H9 (cell line): ENCODE data around the gene CCDC85B. TPM values are rescaled to one million over a fixed set of nuclear protein-coding genes. Genes with fewer than 3 reads are reported as not detected.

ENCODE experiments used
- DNase-seq: peaks from one replicate; pipeline ENCODE4 v3.0.0-alpha.2; 2017
- H2AFZ ChIP-seq: one replicate; pipeline ENCODE4 v1.6.1; 2013; ENCODE audit warnings: mild to moderate bottlenecking, low read length, control low read depth, moderate library complexity
- H2AK5ac ChIP-seq: 2 replicates; pipeline ENCODE4 v1.6.1; 2013; ENCODE audit warnings: low read length, control low read depth, mixed read lengths; ENCODE audit not compliant: insufficient read length
- H2BK120ac ChIP-seq: one replicate; pipeline ENCODE4 v1.6.1; 2013; ENCODE audit warnings: low read depth, mild to moderate bottlenecking, low read length, control low read depth, inconsistent platforms; ENCODE audit not compliant: poor library complexity, severe bottlenecking
- H2BK12ac ChIP-seq: 2 replicates; pipeline ENCODE4 v1.6.1; 2013; ENCODE audit warnings: low read length, control low read depth, mixed read lengths, low read depth; ENCODE audit not compliant: insufficient read length
- H2BK15ac ChIP-seq: 2 replicates; pipeline ENCODE4 v1.6.1; 2013; ENCODE audit warnings: low read depth, low read length, control low read depth
- H2BK20ac ChIP-seq: one replicate; pipeline ENCODE4 v1.6.1; 2013; ENCODE audit warnings: low read depth, mild to moderate bottlenecking, low read length, control low read depth, inconsistent platforms; ENCODE audit not compliant: poor library complexity, severe bottlenecking
- H2BK5ac ChIP-seq: 2 replicates; pipeline ENCODE4 v1.6.1; 2013; ENCODE audit warnings: low read length, control low read depth, mixed read lengths; ENCODE audit not compliant: insufficient read length
- H3K14ac ChIP-seq: 2 replicates; pipeline ENCODE4 v1.6.1; 2013; ENCODE audit warnings: low read length, control low read depth; ENCODE audit not compliant: insufficient read depth
- H3K18ac ChIP-seq: 2 replicates; pipeline ENCODE4 v1.6.1; 2013; ENCODE audit warnings: low read depth, mild to moderate bottlenecking, mixed read lengths, low read length, control low read depth; ENCODE audit not compliant: insufficient read length
- H3K23ac ChIP-seq: 2 replicates; pipeline ENCODE4 v1.6.1; 2013; ENCODE audit warnings: low read length, control low read depth, mixed read lengths, low read depth; ENCODE audit not compliant: insufficient read length
- H3K23me2 ChIP-seq: 2 replicates; pipeline ENCODE4 v1.6.1; 2013; ENCODE audit warnings: low read depth, mild to moderate bottlenecking, mixed read lengths, low read length, control low read depth; ENCODE audit not compliant: insufficient read length, poor library complexity, severe bottlenecking
- H3K27ac ChIP-seq: 2 replicates; pipeline ENCODE4 v1.5.1; 2013; ENCODE audit warnings: low read length, control low read depth, mixed read lengths, low read depth; ENCODE audit not compliant: insufficient read length
- H3K27me3 ChIP-seq: 2 replicates; pipeline ENCODE4 v1.6.1; 2013; ENCODE audit warnings: low read length, control low read depth, inconsistent platforms; ENCODE audit not compliant: insufficient read depth
- H3K4ac ChIP-seq: 2 replicates; pipeline ENCODE4 v1.6.1; 2013; ENCODE audit warnings: low read depth, mild to moderate bottlenecking, control low read depth, inconsistent platforms, low read length, moderate library complexity
- H3K4me1 ChIP-seq: 2 replicates; pipeline ENCODE4 v1.6.1; 2013; ENCODE audit warnings: low read length, control low read depth, inconsistent platforms; ENCODE audit not compliant: insufficient read depth
- H3K4me2 ChIP-seq: 2 replicates; pipeline ENCODE4 v1.6.1; 2013; ENCODE audit warnings: low read length, control low read depth, mixed read lengths; ENCODE audit not compliant: insufficient read length, insufficient read depth
- H3K56ac ChIP-seq: 2 replicates; pipeline ENCODE4 v1.6.1; 2013; ENCODE audit warnings: low read depth, mild to moderate bottlenecking, mixed read lengths, low read length, control low read depth; ENCODE audit not compliant: insufficient read length
- H3K79me1 ChIP-seq: 2 replicates; pipeline ENCODE4 v1.6.1; 2013; ENCODE audit warnings: low read depth, mild to moderate bottlenecking, moderate library complexity, low read length, control low read depth, inconsistent platforms; ENCODE audit not compliant: insufficient read depth, poor library complexity, severe bottlenecking
- H3K79me2 ChIP-seq: 2 replicates; pipeline ENCODE4 v1.6.1; 2013; ENCODE audit warnings: low read length, control low read depth, inconsistent platforms; ENCODE audit not compliant: insufficient read depth
- H3K9ac ChIP-seq: 2 replicates; pipeline ENCODE4 v1.6.1; 2013; ENCODE audit warnings: low read length, control low read depth, mixed read lengths; ENCODE audit not compliant: insufficient read length; ENCODE audit errors: extremely low read depth
- H3K9me3 ChIP-seq: one replicate; pipeline ENCODE4 v1.6.1; 2013; ENCODE audit warnings: low read depth, low read length, inconsistent platforms; ENCODE audit not compliant: control insufficient read depth
- H3T11ph ChIP-seq: one replicate; pipeline ENCODE4 v1.6.1; 2013; ENCODE audit warnings: mild to moderate bottlenecking, low read length, control low read depth, inconsistent platforms
- H4K20me1 ChIP-seq: one replicate; pipeline ENCODE4 v1.6.1; 2013; ENCODE audit not compliant: control insufficient read depth, insufficient read length, insufficient read depth
- H4K5ac ChIP-seq: 2 replicates; pipeline ENCODE4 v1.6.1; 2013; ENCODE audit warnings: low read depth, mild to moderate bottlenecking, mixed read lengths, low read length, control low read depth; ENCODE audit not compliant: insufficient read length
- H4K8ac ChIP-seq: replicated peaks from 2 replicates; pipeline ENCODE4 v1.6.1; 2013; ENCODE audit warnings: low read length, control low read depth, mixed read lengths, low read depth; ENCODE audit not compliant: insufficient read length
- H4K91ac ChIP-seq: 2 replicates; pipeline ENCODE4 v1.6.1; 2013; ENCODE audit warnings: low read depth, mild to moderate bottlenecking, moderate library complexity, mixed read lengths, low read length, control low read depth; ENCODE audit not compliant: insufficient read length
- H3K27ac Mint-ChIP-seq, 3 experiments: 2 replicates in 2 of 3; 3 replicates in 1 of 3; pipeline ENCODE4 v1.8.0; 2020 to 2021; ENCODE audit warnings: mixed read lengths in 3 of 3, mild to moderate bottlenecking in 1 of 3, moderate library complexity in 1 of 3
- H3K27me3 Mint-ChIP-seq: 2 replicates; pipeline ENCODE4 v1.8.0; 2021; ENCODE audit warnings: low read depth, mild to moderate bottlenecking, moderate library complexity, mixed read lengths
- H3K36me3 Mint-ChIP-seq, 3 experiments: 2 replicates in 2 of 3; 3 replicates in 1 of 3; pipeline ENCODE4 v1.8.0; 2020 to 2021; ENCODE audit warnings: low read depth in 3 of 3, mixed read lengths in 3 of 3; ENCODE audit not compliant: insufficient read depth in 1 of 3
- H3K4me1 Mint-ChIP-seq, 2 experiments: 2 replicates each; pipeline ENCODE4 v1.8.0; 2020; ENCODE audit warnings: mixed read lengths in 2 of 2
- H3K4me3 Mint-ChIP-seq, 2 experiments: 2 replicates in 1 of 2; 3 replicates in 1 of 2; pipeline ENCODE4 v1.8.0; 2020 to 2021; ENCODE audit warnings: mild to moderate bottlenecking in 2 of 2, mixed read lengths in 2 of 2, moderate library complexity in 1 of 2
- H3K9me3 Mint-ChIP-seq, 2 experiments: 2 replicates in 1 of 2; 3 replicates in 1 of 2; pipeline ENCODE4 v1.8.0; 2020; ENCODE audit warnings: mild to moderate bottlenecking in 2 of 2, mixed read lengths in 2 of 2, moderate library complexity in 1 of 2
- WGBS: extraction: QIAGEN DNeasy Blood & Tissue Kit; methylation state at CpG from one replicate; pipeline ENCODE4 v1.1.7; 2013; ENCODE audit warnings: missing lambda C conversion rate, low lambda C conversion rate, mixed read lengths; ENCODE audit not compliant: insufficient read length; ENCODE audit errors: extremely low coverage; 5-methylcytosine and 5-hydroxymethylcytosine counted together
- total RNA-seq: library from RNA; stranded (reverse); gene quantifications from 2 replicates; pipeline ENCODE4 v1.2.1, GENCODE V29; 2021
- TF ChIP-seq, protein P1 (sequence below): fragments of 200-600 bp; sonication (generic); conservative IDR thresholded peaks from 3 replicates; pipeline ENCODE4 v1.8.0; 2021; ENCODE audit warnings: antibody characterized with exemption, mild to moderate bottlenecking

CCDC85B gene
- total RNA-seq, 1 experiment from 2014 or later = 23.3 TPM

- H4K5ac ChIP-seq = peak overlapping the region; percentile 63
- peak overlapping the region; percentile 83 for H3K27ac ChIP-seq
- H3K23ac ChIP-seq = no peak overlapping the region
- H2BK5ac ChIP-seq = peak overlapping the region; percentile 65
- peaks cover 2% of the 10 kb centered on the region for H4K20me1 ChIP-seq
- WGBS = no CpG with 5 or more reads among the region's 46 CpGs
- no peak overlapping the region for H2BK15ac ChIP-seq
- no peak overlapping the region for H2AFZ ChIP-seq
- H3K18ac ChIP-seq = peak overlapping the region; percentile 94
- Mint-ChIP-seq H3K4me3 (peak overlapping the region; percentile 78 to 93), H3K9me3 (peaks cover 0 to 3% of the 10 kb centered on the region in 2 experiments; a peak in 1 of 5 replicates), H3K36me3 (peaks cover 44 to 51% (median 50%) of the 10 kb centered on the region in 3 experiments), H3K27ac (peak overlapping the region; percentile 96 to 99 (median 99)), H3K27me3 (no peaks in the 10 kb centered on the region), H3K4me1 (peaks cover 29 to 31% of the 10 kb centered on the region in 2 experiments)
- H3K23me2 ChIP-seq = peaks cover 25% of the 10 kb centered on the region
- H3K9me3 ChIP-seq = no peaks in the 10 kb centered on the region
- no peak overlapping the region for H3K56ac ChIP-seq
- H4K8ac ChIP-seq = no peak overlapping the region
- H3K14ac ChIP-seq = peak overlapping the region; percentile 98
- H2BK20ac ChIP-seq = no peak overlapping the region
- H3K4me1 ChIP-seq = no peaks in the 10 kb centered on the region
- peaks cover 3% of the 10 kb centered on the region for H3K79me1 ChIP-seq
- peak overlapping the region; percentile 81 for H3K9ac ChIP-seq
- H3K27me3 ChIP-seq = no peaks in the 10 kb centered on the region
- TF ChIP-seq, protein P1, sequence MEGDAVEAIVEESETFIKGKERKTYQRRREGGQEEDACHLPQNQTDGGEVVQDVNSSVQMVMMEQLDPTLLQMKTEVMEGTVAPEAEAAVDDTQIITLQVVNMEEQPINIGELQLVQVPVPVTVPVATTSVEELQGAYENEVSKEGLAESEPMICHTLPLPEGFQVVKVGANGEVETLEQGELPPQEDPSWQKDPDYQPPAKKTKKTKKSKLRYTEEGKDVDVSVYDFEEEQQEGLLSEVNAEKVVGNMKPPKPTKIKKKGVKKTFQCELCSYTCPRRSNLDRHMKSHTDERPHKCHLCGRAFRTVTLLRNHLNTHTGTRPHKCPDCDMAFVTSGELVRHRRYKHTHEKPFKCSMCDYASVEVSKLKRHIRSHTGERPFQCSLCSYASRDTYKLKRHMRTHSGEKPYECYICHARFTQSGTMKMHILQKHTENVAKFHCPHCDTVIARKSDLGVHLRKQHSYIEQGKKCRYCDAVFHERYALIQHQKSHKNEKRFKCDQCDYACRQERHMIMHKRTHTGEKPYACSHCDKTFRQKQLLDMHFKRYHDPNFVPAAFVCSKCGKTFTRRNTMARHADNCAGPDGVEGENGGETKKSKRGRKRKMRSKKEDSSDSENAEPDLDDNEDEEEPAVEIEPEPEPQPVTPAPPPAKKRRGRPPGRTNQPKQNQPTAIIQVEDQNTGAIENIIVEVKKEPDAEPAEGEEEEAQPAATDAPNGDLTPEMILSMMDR = peak; percentile 46; the same call in 2 of the 3 replicates
- H3K79me2 ChIP-seq = peaks cover 14% of the 10 kb centered on the region; the same call in 1 of the 2 replicates
- peak; percentile 100 for DNase-seq
- no peak overlapping the region for H2BK12ac ChIP-seq
- no peak overlapping the region for H2AK5ac ChIP-seq
- H4K91ac ChIP-seq = peak overlapping the region; percentile 27
- H2BK120ac ChIP-seq = peak overlapping the region; percentile 79
- H3K4me2 ChIP-seq = peak overlapping the region; percentile 92
- H3T11ph ChIP-seq = peak overlapping the region; percentile 9
- peak overlapping the region; percentile 61; the same call in 1 of the 2 replicates for H3K4ac ChIP-seq
Measured at GRCh38 chr11:65859095-65859811, 31.2 kb upstream of the CCDC85B start.
